ENCODE data around the gene XPOT.

GRCh38 chr12:64431791-64432190, 27.6 kb downstream of the XPOT start:
- TF ChIP-seq ZNF274 (IDR thresholded peaks at IDR 0.05; ENCODE audit: low read depth, low read length) (no peak), YY1 (IDR thresholded peaks at IDR 0.05; ENCODE audit: insufficient read depth, insufficient read length) (no peak), SUZ12 (IDR thresholded peaks at IDR 0.05; ENCODE audit: extremely low read depth, insufficient read depth, insufficient read length) (no peak)
